T47D (cell line): ENCODE results near the gene RCOR1.
"Not testable (repeated sequence)": the region's sequence is repeated elsewhere in the genome, so short reads cannot be mapped to it uniquely, and the experiment has no call there.

Experiments
- DNase-seq, 2 experiments: peaks; one replicate each; pipeline versions ENCODE4 v3.0.0 to v3.0.0-alpha.2; 2011 to 2012; ENCODE audit warnings: low read depth in 1 of 2, low spot score in 1 of 2
- JUND ChIP-seq: IDR thresholded peaks from 2 replicates; pipeline ENCODE4 v1.6.1; 2012; ENCODE audit warnings: low read depth
- in situ Hi-C: cut with HindIII; loops from 2 replicates; pipeline ENCODE4 v1.10.0; 2016; ENCODE audit warnings: low sequenced_read_pairs, low pct_unique_long_range_greater_than_20kb

RCOR1 gene

DNA sequence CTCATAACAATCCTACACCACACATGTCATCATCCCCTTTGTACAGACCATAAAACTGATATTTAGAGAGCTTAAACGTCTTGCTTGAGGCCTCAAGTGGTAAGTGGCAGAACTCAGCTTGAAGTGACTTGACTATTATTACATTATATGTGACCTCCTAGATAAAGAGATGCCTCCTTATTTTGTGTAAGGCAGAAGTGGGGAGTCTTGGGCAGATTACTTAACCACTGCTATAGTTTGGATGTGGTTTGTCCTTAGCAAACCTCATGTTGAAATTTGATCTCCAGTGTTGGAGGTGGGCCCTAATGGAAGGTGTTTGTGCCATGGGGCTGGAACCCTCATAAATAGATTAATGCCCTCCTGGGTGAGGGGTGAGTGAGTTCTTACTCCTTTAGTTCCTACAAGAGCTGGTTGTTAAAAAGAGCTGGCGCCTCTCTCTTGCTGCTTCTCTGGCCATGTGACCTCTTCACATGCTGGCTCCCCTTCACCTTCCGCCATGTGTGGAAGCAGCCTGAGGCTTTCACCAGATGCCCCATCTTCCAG is 37.4 kb downstream of the RCOR1 start:
- no peak for DNase-seq
- no peak for TF ChIP-seq JUND
- in situ Hi-C loops, result no loop called here

- in situ Hi-C loops, result no loop called here
- peak in 1 of 2 experiments; percentile 34 for DNase-seq
- no peak for TF ChIP-seq JUND
Observed at GRCh38 chr14:102630405-102630804, 38.0 kb downstream of the RCOR1 start.

GRCh38 chr14:102630881-102631280 is 38.4 kb downstream of the RCOR1 start:
- TF ChIP-seq JUND, result no peak
- in situ Hi-C loops, result no loop called here
- DNase-seq, result no peak

GRCh38 chr14:102633906-102634595 is 41.6 kb downstream of the RCOR1 start:
- TF ChIP-seq JUND, result no peak
- in situ Hi-C loops, result no loop called here
- no peak for DNase-seq

DNA sequence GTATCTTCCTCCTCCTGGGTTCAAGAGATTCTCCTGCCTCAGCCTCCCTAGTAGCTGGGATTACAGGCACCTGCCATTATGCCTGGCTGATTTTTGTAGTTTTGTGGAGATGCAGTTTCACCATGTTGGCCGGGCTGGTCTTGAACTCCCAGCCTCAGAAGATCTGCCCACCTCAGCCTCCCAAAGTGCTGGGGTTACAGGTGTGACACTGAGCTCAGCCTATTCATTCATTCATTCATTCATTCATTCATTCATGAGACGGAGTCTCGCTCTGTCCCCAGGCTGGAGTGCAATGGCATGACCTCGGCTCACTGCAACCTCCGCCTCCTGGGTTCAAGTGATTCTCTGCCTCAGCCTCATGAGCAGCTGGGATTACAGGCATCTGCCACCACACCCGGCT is 47.2 kb downstream of the RCOR1 start:
- DNase-seq, in situ Hi-C loops: not testable (repeated sequence)

DNA sequence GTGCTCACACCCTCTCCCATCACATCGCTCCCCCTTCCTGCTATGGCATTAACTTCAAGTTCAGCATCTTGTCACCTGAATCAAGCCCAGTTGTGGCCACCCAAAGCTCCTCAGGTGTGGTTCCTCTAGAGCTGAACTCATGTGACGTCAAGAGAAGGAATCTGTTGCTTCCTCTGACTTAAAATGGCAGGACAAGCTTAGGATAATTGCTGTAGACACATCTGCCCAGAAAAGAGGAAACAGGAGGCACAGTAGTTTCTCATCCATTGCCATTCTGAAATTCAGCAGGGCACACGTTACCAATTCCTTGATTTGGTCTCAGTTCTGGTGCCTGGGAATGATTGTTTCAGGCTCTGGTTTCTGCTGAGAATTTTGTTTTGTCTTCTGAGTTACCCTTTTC is 52.1 kb downstream of the RCOR1 start:
- TF ChIP-seq JUND, result no peak
- in situ Hi-C loops, result no loop called here
- DNase-seq, result no peak

DNA sequence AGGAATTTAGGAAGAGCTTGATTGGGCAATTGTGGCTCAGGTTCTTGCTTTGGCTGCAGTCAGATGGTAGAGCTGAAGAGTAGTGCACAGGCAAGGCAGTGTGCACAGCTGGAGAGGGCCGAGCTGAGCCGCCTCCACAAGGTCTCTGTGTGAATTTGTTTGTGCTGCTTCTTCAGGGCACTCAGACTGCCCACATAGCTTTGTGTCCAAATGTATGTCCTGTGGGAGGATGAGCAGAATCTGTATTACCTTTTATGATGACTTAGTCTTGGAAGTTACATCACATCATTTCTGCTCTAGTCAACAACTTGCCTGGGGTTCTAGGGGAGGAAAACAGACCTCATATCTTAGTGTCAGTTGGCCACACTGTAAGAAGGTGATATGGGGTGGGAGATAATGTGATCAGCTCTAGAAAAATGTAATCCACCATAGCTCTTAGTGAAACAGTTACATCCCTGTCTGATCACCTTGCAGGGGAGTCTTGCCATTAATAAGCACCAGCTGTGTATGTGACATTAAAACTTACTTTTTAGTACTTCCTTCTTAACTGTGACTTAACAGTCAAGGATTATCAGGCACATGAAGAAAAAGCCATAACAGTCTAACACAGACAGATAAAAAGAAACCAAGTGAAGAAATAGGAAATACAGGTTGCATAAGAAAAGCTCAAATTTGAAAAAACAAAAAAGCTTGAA is 53.4 kb downstream of the RCOR1 start:
- no peak for TF ChIP-seq JUND
- no peak for DNase-seq
- in situ Hi-C loops, result no loop called here

DNA sequence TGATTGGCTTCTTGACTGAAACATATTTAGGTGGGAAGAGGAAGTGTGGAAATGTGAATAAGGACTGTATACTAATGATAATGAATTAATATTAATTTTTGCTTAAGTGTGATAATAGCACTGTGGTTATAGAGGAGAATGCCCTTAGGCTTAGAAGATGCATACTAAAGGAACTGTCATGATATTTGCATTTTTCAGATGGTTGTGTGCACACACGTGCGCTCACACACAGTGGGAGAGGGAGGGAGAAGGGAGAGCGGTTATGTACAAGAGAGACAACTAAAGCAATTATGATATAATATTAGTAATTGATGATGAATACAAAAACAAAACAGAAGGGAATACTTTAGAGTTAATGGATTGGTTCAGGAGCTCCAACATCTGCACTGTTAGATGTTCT is 54.2 kb downstream of the RCOR1 start:
- no peak for DNase-seq
- in situ Hi-C loops, result no loop called here
- TF ChIP-seq JUND, result no peak

- DNase-seq, result no peak
- in situ Hi-C loops, result no loop called here
- TF ChIP-seq JUND, result no peak
Observed at GRCh38 chr14:102652194-102652593, 59.7 kb downstream of the RCOR1 start.

DNA sequence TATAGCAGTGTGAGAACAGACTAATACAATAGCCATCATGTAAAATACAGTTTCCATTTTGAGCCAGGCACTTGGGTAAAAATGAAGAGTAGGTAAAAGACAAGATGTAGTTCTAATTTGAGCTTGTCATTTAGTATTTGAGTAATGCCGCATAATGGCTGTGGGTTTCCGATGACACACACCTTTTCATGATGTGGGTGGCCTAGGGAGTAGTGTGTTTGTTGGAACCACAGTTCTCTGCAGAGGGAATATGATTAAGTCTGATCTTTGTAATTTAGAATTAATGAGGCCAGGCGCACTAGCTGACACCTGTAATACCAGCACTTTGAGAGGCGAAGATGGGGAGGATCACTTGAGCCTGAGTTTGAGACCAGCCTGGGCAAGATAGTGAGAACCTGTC is 61.8 kb downstream of the RCOR1 start:
- DNase-seq, result no peak
- no peak for TF ChIP-seq JUND
- in situ Hi-C loops, result no loop called here

GRCh38 chr14:102655137-102655536 is 62.7 kb downstream of the RCOR1 start:
- no peak for TF ChIP-seq JUND
- in situ Hi-C loops, result no loop called here
- no peak for DNase-seq

DNA sequence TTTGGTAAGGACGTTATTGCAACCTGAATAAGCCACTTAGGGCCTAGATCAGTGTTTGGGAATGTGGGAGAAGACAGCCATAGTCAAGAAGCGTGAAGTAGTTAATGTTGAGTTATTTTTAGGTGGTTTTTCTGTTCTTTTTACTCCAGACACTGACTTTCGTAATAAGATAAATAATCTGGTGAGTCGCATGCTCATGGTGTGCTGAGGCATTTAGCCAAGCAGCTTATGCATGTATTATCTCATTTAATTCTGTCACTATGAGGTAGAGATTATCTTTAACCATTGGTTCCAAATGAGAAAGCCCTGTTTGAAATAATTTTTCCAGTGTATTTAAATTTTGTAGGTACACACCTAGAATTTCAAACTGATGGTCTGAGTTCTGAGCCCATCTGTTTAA is 67.3 kb downstream of the RCOR1 start:
- DNase-seq, result no peak
- no peak for TF ChIP-seq JUND
- in situ Hi-C loops, result no loop called here

GRCh38 chr14:102661614-102662013 is 69.2 kb downstream of the RCOR1 start:
- in situ Hi-C loops, result no loop called here
- no peak for DNase-seq
- no peak for TF ChIP-seq JUND
